Transverse colon (tissue), 4 donors: Measurements from ENCODE around the gene RBAK.
"Not testable (repeated sequence)": the region's sequence is repeated elsewhere in the genome, so short reads cannot be mapped to it uniquely, and the experiment has no call there.

Experiments
- EP300 ChIP-seq: sonication (generic); formaldehyde crosslinking; IDR thresholded peaks from one replicate; pipeline ENCODE4 v1.6.1; 2017; ENCODE audit warnings: antibody characterized with exemption, low read depth
- POLR2A ChIP-seq: fragments of 450-650 bp; IDR thresholded peaks from one replicate; pipeline ENCODE4 v1.6.1; 2016; ENCODE audit warnings: antibody characterized with exemption, mild to moderate bottlenecking, moderate library complexity
- POLR2AphosphoS5 ChIP-seq, 3 donors: sonication (generic); formaldehyde crosslinking; IDR thresholded peaks; one replicate each; pipeline ENCODE4 v1.6.1; 2016; ENCODE audit warnings: antibody characterized with exemption in 3 of 3
- TF ChIP-seq, protein P1 (sequence below), 5 experiments: fragments of 200-600 bp in 3 of 5; fragments of 450-650 bp in 2 of 5; sonication (generic) in 3 of 5; IDR thresholded peaks; 1 replicate in 2 of 5; 2 replicates in 3 of 5; pipeline ENCODE4 v1.5.1; 2016 to 2017; ENCODE audit warnings: antibody characterized with exemption in 5 of 5, inconsistent platforms in 3 of 5, mild to moderate bottlenecking in 2 of 5, moderate library complexity in 1 of 5

- TF ChIP-seq, protein P1, sequence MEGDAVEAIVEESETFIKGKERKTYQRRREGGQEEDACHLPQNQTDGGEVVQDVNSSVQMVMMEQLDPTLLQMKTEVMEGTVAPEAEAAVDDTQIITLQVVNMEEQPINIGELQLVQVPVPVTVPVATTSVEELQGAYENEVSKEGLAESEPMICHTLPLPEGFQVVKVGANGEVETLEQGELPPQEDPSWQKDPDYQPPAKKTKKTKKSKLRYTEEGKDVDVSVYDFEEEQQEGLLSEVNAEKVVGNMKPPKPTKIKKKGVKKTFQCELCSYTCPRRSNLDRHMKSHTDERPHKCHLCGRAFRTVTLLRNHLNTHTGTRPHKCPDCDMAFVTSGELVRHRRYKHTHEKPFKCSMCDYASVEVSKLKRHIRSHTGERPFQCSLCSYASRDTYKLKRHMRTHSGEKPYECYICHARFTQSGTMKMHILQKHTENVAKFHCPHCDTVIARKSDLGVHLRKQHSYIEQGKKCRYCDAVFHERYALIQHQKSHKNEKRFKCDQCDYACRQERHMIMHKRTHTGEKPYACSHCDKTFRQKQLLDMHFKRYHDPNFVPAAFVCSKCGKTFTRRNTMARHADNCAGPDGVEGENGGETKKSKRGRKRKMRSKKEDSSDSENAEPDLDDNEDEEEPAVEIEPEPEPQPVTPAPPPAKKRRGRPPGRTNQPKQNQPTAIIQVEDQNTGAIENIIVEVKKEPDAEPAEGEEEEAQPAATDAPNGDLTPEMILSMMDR (IDR thresholded peaks at IDR 0.05) = not testable (repeated sequence)
- not testable (repeated sequence) for TF ChIP-seq POLR2A; POLR2AphosphoS5 (IDR thresholded peaks at IDR 0.05); EP300
Observed at GRCh38 chr7:5017626-5018025, 28.0 kb upstream of the RBAK start.
